Neural cell (in vitro differentiated cells): ENCODE data around the gene CEACAM21. TPM values are rescaled to one million over a fixed set of nuclear protein-coding genes. Genes with fewer than 3 reads are reported as not detected.

Source experiments
- H2AFZ ChIP-seq: fragments of 200-600, 300-800 bp; sonication (generic), shearing (Covaris generic); 2 replicates; pipeline ENCODE4 v1.6.0; 2014; ENCODE audit warnings: low read depth, mild to moderate bottlenecking, antibody characterized with exemption, low read length, moderate library complexity
- H3F3A ChIP-seq: fragments of 200-600 bp; shearing (Covaris generic); 2 replicates; pipeline ENCODE4 v1.6.1; 2016; ENCODE audit warnings: mild to moderate bottlenecking, moderate library complexity, mixed read lengths, antibody characterized with exemption, low read length; ENCODE audit not compliant: insufficient read depth, poor library complexity, severe bottlenecking
- H3K27ac ChIP-seq: fragments of 200-600, 300-800 bp; sonication (generic), shearing (Covaris generic); 2 replicates; pipeline ENCODE4 v1.5.1; 2014; ENCODE audit warnings: mild to moderate bottlenecking, low read length, moderate library complexity
- H3K27me3 ChIP-seq: fragments of 300-800, 200-600 bp; sonication (generic), shearing (Covaris generic); 2 replicates; pipeline ENCODE4 v1.6.0; 2014; ENCODE audit warnings: mild to moderate bottlenecking, low read depth, low read length, moderate library complexity; ENCODE audit not compliant: insufficient read depth
- H3K36me3 ChIP-seq: fragments of 300-800, 200-600 bp; sonication (generic), shearing (Covaris generic); 2 replicates; pipeline ENCODE4 v1.5.1; 2014; ENCODE audit warnings: mild to moderate bottlenecking, antibody characterized with exemption, low read length, moderate library complexity; ENCODE audit not compliant: insufficient read depth
- H3K4me2 ChIP-seq: fragments of 300-800, 200-600 bp; sonication (generic), shearing (Covaris generic); 2 replicates; pipeline ENCODE4 v1.6.0; 2014; ENCODE audit warnings: mild to moderate bottlenecking, low read length
- H3K4me3 ChIP-seq: fragments of 300-800, 200-600 bp; sonication (generic), shearing (Covaris generic); 2 replicates; pipeline ENCODE4 v1.5.1; 2014; ENCODE audit warnings: mild to moderate bottlenecking, low read length, moderate library complexity
- H3K79me2 ChIP-seq: fragments of 200-600 bp; shearing (Covaris generic); replicated peaks from 2 replicates; pipeline ENCODE4 v1.6.0; 2014; ENCODE audit warnings: mild to moderate bottlenecking, low read length, moderate library complexity; ENCODE audit not compliant: insufficient read depth
- H3K9ac ChIP-seq: fragments of 300-800, 200-600 bp; sonication (generic), shearing (Covaris generic); 2 replicates; pipeline ENCODE4 v1.6.1; 2016; ENCODE audit warnings: mild to moderate bottlenecking, low read length, mixed read lengths
- H3K9me2 ChIP-seq: fragments of 200-600 bp; shearing (Covaris generic); 2 replicates; pipeline ENCODE4 v1.6.1; 2016; ENCODE audit warnings: mild to moderate bottlenecking, low read length, mixed read lengths; ENCODE audit not compliant: insufficient read depth
- H3K9me3 ChIP-seq: fragments of 200-600, 300-800 bp; sonication (generic), shearing (Covaris generic); 2 replicates; pipeline ENCODE4 v1.6.1; 2016; ENCODE audit warnings: mild to moderate bottlenecking, mixed run types, low read length, moderate library complexity, mixed read lengths
- H4K20me1 ChIP-seq: fragments of 200-600 bp; shearing (Covaris generic); 2 replicates; pipeline ENCODE4 v1.6.1; 2016; ENCODE audit warnings: mild to moderate bottlenecking, mixed run types; ENCODE audit not compliant: insufficient read depth
- CTCF ChIP-seq: fragments of 450-650 bp; IDR thresholded peaks from 2 replicates; pipeline ENCODE4 v1.5.1; 2014; ENCODE audit warnings: antibody characterized with exemption, mild to moderate bottlenecking, moderate library complexity; ENCODE audit not compliant: poor library complexity, severe bottlenecking
- EP300 ChIP-seq: fragments of 450-650 bp; conservative IDR thresholded peaks from 2 replicates; pipeline ENCODE4 v1.6.1; 2014; ENCODE audit warnings: antibody characterized with exemption, mild to moderate bottlenecking, moderate library complexity; ENCODE audit not compliant: poor library complexity, severe bottlenecking
- EZH2 ChIP-seq: fragments of 200-600, 300-800 bp; shearing (Covaris generic), sonication (generic); IDR thresholded peaks from 2 replicates; pipeline ENCODE4 v1.6.1; 2014; ENCODE audit warnings: antibody characterized with exemption, low read length, borderline replicate concordance, mild to moderate bottlenecking; ENCODE audit not compliant: insufficient read depth, poor library complexity, severe bottlenecking
- MXI1 ChIP-seq: fragments of 450-650 bp; conservative IDR thresholded peaks from 2 replicates; pipeline ENCODE4 v1.6.1; 2014; ENCODE audit warnings: antibody characterized with exemption, mild to moderate bottlenecking; ENCODE audit not compliant: poor library complexity, severe bottlenecking
- POLR2AphosphoS5 ChIP-seq: IDR thresholded peaks from 2 replicates; pipeline ENCODE4 v1.6.1; 2012
- RAD21 ChIP-seq: fragments of 450-650 bp; conservative IDR thresholded peaks from 2 replicates; pipeline ENCODE4 v1.6.1; 2014; ENCODE audit warnings: antibody characterized with exemption, mild to moderate bottlenecking, moderate library complexity
- REST ChIP-seq: IDR thresholded peaks from 2 replicates; pipeline ENCODE4 v1.6.1; 2012; ENCODE audit warnings: borderline replicate concordance
- SMC3 ChIP-seq: fragments of 450-650 bp; conservative IDR thresholded peaks from 2 replicates; pipeline ENCODE4 v1.6.1; 2014; ENCODE audit warnings: antibody characterized with exemption, mild to moderate bottlenecking, moderate library complexity; ENCODE audit not compliant: poor library complexity
- TAF1 ChIP-seq: IDR thresholded peaks from 2 replicates; pipeline ENCODE4 v1.6.1; 2012; ENCODE audit warnings: low read depth
- polyA plus RNA-seq: library from polyadenylated mRNA; depleted of rRNA; stranded (reverse); fragments of >200 nt; gene quantifications from 2 replicates; pipeline ENCODE4 v1.2.3, GENCODE V29; 2014

The CEACAM21 gene
- polyA plus RNA-seq, 1 donor from 2014 or later, result 2.9 TPM

- Histone ChIP-seq H3K27me3 (no peaks in the 10 kb centered on the region), H3K9me2 (no peaks in the 10 kb centered on the region), H2AFZ (no peak overlapping the region), H3K79me2 (no peaks in the 10 kb centered on the region), H3F3A (no peaks in the 10 kb centered on the region), H4K20me1 (no peaks in the 10 kb centered on the region), H3K27ac (no peak overlapping the region), H3K36me3 (no peaks in the 10 kb centered on the region), H3K9ac (no peak overlapping the region), H3K4me2 (no peak overlapping the region), H3K9me3 (peaks cover 3% of the 10 kb centered on the region), H3K4me3 (no peak overlapping the region)
- TF ChIP-seq SMC3 (peak; percentile 36), POLR2AphosphoS5 (no peak), EZH2 (no peak), RAD21 (peak; percentile 56), CTCF (peak; percentile 64)
Observed at GRCh38 chr19:41595258-41595889, 19.4 kb downstream of the CEACAM21 start.

GRCh38 chr19:41595890-41596280 lies 19.9 kb downstream of the CEACAM21 start:
- H3K79me2 ChIP-seq, result no peaks in the 10 kb centered on the region
- H2AFZ ChIP-seq, result no peak overlapping the region
- no peaks in the 10 kb centered on the region for H3F3A ChIP-seq
- H3K9ac ChIP-seq, result no peak overlapping the region
- no peaks in the 10 kb centered on the region for H3K27me3 ChIP-seq
- H3K9me2 ChIP-seq, result no peaks in the 10 kb centered on the region
- H3K4me2 ChIP-seq, result no peak overlapping the region
- peaks cover 3% of the 10 kb centered on the region for H3K9me3 ChIP-seq
- H3K36me3 ChIP-seq, result no peaks in the 10 kb centered on the region
- no peak for TF ChIP-seq EP300
- no peak for TF ChIP-seq REST
- no peak for TF ChIP-seq RAD21
- TF ChIP-seq TAF1, result no peak
- no peak for TF ChIP-seq POLR2AphosphoS5
- no peak for TF ChIP-seq EZH2
- TF ChIP-seq CTCF, result no peak
- TF ChIP-seq MXI1, result no peak
- TF ChIP-seq SMC3, result no peak
- no peaks in the 10 kb centered on the region for H4K20me1 ChIP-seq
- no peak overlapping the region for H3K27ac ChIP-seq
- no peak overlapping the region for H3K4me3 ChIP-seq
